Activated effector memory CD4-positive, alpha-beta T cell treated with anti-CD3 and anti-CD28 coated beads, Interleukin-2, amount 50 U/mL, for 16 hours (primary cell): ENCODE measurements around the gene CHGA.
A peak's percentile ranks its signal among the peaks of the same experiment; 100 is the strongest.

Experiments
- DNase-seq: peaks from one replicate; pipeline ENCODE4 v3.0.0-alpha.2; 2020

Gene CHGA

DNA sequence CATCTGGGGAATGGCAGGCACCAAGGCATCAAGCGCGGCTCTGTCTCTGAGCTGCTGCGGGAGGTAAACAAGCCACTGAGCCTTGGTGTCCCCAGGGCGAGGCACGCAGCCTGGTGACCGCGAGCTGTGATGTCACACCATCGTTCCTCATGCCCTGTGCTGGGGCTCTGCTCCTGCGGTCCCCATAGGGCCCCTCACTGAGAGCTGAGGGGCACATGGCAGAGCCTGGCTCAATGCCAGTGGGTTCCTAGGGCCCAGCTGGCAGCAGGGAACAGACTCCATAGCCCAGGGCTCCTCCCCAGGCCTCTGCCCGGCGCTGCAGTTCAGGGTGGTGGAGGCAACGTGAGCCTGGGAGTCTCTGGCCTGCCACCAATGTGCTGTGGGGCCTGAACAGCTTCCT is 22.6 kb downstream of the CHGA start:
- no peak for DNase-seq

DNA sequence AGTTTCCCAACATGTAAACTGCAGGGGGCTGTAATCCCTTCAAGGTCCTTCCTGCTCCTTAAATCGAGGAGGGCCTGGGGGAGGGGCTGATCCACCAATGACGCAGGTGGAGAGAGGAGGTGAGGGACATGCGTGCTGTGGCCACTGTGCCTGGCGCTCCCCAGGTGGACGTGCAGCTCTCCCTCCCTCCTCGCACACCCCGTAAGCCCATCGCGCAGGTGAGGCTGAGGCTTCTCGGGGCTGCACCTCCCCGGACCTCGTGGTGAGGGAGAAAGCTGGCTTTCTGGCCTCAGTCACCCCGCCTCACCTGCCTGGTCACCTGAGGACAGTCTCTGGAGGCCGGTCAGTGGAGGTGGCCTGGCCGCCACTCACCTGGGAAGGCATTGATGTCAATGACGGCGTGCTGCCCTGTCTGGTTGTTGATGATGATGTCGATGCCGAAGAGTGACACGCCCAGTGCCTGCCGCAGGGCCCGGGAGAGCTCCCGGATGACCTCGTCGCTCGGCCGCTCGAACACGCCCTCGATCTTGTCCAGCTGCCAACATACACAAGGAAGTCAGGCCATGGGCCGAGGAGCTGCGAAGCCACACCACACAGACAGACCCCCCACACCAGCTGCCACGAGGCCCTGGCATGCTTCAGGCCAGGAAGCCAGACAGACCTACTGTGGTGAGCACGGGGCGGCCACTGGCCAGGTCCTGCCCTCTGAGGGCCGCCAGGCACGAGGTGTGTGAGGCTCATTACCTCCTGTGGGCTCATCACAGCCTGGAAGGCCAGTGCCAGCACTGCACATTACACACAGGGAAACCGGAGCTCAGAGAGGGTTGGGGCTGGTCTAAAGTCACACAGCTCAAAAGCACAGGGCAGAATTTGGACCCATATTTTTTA is 23.3 kb downstream of the CHGA start:
- no peak for DNase-seq

- DNase-seq: no peak
Measured at GRCh38 chr14:92946847-92947545, 24.0 kb downstream of the CHGA start.

GRCh38 chr14:92948647-92949046 is 25.7 kb downstream of the CHGA start:
- no peak for DNase-seq

- no peak for DNase-seq
Measured at GRCh38 chr14:92949496-92950192, 26.7 kb downstream of the CHGA start.

- DNase-seq: no peak
Measured at GRCh38 chr14:92950193-92950540, 27.2 kb downstream of the CHGA start.

DNA sequence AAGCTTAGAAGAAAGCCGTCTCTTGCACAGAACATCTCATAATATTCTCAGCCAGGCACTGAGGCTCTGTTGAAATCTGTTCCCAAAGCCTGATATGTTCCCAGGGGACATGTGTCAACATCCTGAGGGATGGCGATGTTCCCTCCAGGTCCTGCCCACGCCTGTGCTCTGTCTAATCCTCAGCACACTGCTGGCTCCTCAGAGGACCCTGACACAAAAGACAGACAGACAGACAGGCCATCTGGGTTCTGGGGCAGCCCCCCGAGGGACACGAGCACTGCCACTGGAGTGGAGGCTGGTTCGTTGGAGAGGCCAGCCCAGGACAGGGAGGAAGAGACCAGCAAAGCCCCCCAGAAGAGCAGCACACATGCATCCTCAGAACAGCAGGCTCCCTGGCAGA is 27.8 kb downstream of the CHGA start:
- no peak for DNase-seq

GRCh38 chr14:92951261-92951660 is 28.3 kb downstream of the CHGA start:
- no peak for DNase-seq

DNA sequence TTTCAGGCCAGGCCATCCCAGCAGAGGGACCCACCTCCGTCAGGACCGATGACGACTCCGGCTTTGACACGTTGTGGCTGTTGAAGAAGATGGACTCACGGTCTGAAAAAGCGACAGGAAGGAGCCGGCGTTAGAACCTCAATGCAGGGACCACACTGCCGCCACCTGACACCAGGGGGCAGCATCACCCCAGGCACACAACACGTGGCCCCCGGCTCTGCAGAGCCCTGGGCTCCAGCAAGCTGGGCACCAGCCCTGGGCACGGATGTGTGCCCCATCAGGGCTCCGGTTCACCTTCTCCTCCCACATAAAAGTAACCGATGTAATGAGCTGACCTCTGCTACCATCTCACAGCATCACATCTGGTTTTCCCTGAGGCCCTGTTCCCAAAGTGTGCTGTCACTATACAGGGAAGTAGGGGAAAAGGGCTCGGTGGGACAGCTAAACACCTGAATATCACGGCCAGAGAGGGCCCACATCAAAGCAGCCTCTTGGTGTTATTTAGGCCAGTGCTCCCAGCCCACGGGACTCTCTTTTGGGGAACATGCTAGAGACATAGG is 29.0 kb downstream of the CHGA start:
- DNase-seq: peak; percentile 92

DNA sequence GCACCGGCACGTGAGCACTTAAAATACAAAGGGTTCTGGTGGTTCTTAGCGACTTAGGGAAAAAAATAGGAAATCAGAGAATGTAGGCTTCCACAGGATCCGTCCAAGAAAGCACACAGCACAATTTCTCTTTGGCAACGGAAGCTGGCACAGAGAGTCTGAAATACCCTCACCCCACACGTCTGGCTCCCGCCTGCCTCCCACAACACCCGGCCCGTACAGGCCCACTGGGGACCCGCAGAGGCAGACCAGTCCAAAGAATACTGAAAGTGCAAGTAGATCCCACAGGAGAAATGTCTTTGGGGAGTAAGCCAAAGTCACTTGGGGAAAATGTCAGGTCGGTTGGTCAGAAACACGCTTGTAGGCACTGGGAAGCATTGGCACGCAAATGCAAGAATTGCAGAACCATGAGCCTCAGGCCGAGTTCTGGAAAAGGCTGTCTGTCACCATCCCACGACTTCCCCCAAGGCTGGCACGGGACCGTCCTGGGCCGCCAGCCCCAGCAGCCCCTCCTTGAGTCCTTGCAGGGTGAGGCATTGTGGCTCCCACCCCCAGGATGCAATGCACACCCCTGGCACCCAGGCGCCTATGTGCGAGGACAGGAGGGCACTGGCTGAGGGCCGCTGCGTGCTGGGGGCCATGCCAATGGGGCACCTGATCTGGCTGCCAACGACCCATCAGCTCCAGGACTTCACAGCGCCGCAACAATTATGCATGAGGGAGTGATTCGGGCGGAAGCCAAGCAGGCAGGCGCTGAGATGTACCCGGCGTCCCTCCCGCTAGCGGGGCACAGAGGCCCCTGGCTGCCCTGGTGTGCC is 29.7 kb downstream of the CHGA start:
- DNase-seq: no peak

- no peak for DNase-seq
Measured at GRCh38 chr14:92953526-92953925, 30.6 kb downstream of the CHGA start.

DNA sequence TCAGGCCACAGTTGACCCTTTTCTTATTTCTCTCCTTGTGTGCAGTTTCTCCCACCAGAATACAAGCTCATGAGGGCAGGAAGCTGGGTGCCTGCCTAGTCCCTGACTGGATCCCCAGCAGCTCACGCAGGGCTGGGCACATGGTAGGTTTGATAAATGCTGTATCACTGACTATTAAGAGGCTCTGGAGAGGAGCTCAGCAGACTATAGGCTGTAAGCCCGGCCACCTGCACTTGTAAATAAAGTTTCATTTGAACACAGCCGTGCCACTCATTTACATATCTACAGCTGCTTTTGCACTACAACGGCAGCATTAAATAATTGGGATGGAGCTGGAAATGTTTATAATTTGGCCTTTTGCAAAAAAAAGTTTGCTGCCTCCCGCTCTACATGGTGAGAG is 32.0 kb downstream of the CHGA start:
- DNase-seq: no peak

DNA sequence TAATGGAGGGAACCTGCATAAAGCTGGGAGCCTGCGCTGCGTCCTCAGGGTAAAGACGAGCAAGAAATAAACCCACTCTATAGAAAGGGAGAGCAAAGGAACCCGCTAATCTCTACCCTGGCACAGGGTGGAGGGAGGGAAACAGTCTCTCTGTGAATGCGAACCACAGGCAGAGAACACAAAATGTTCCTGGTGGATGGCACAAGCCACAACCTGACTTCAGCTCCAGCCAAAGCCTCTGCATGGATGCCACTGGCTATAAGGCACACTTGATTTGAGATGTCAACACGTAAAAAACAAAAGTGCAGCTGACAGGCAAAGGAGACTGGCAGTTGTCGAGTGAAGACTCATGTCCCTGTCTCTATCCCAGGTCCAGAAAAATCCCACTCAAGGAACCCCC is 32.4 kb downstream of the CHGA start:
- DNase-seq: no peak

GRCh38 chr14:92956961-92957360 is 34.0 kb downstream of the CHGA start:
- no peak for DNase-seq

- no peak for DNase-seq
Measured at GRCh38 chr14:92958373-92959188, 35.6 kb downstream of the CHGA start.

DNA sequence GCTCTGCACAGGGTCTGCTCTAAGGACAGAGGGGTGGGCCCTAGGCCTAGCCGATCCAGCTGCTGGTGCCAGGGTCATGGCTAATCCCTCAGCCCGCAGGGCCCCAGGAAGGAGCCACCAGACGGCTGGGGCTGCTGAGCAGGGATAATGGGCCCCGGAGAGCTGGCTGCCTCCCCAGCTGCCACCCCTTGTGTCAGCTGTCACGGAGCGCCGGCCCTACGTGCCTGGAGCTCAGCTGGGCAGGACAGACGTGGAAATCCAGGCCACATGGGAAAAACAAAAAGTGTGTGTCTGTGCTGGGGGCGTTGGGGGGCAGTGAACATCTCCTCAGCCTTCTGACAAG is 36.2 kb downstream of the CHGA start:
- DNase-seq: no peak

DNA sequence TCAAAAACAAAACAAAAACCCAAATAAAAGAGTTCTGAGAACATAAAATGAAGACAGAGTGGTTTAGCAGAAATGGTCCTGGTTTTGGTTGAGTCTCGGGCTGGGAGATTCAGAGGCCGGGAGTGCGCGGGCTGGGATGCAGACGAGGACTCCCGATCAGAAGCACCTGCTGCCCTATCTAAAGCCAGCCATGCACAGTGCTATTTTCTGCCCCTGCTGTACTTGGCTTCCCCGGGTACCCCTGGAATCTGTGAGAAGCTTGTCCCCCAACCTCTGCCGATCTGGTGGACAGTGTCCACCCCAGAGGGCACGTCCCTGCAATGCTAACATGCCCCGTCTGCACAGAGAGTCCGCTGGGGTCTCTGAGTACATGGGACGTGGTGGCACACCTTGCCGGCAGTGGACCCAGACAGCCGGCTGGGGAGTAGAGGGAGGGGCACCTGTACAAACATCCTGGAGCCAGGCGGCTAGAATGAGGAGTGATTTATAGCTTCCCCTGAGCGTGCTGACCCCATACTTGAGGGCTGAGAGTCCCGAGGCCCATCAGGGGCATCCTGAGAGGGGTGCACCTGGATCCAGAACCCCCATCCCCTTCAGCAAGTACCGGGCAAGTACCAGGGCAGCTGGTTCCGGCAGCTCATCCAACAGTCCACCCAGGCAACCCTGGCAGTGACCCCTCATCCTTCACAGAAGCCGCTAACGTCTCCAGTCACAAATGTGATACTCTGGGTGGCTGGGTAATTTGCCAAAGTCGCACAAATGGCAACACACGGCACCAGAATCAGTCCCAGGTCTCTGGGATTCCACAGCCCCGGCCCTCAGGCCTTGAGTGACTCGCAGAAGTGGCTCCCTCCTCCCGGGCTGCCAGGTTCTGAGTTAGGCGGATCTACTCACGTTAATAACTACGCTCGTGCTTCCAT is 37.1 kb downstream of the CHGA start:
- DNase-seq: no peak

- no peak for DNase-seq
Measured at GRCh38 chr14:92960706-92961566, 38.0 kb downstream of the CHGA start.

GRCh38 chr14:92961567-92961855 is 38.6 kb downstream of the CHGA start:
- DNase-seq: no peak
